GM23338 (cell line): ENCODE results near the gene ZSCAN5C. TPM values are rescaled to one million over a fixed set of nuclear protein-coding genes. Genes with fewer than 3 reads are reported as not detected.
A peak's percentile ranks its signal among the peaks of the same experiment; 100 is the strongest.

Experiments
- ATAC-seq: fragments of 200-7000 bp; cut with Tn5 transposase; 3 replicates; pipeline ENCODE4 v1.9.1; 2020
- DNase-seq: peaks from one replicate; pipeline ENCODE4 v3.0.0-alpha.2; 2015; ENCODE audit warnings: low spot score
- H2AFZ ChIP-seq: fragments of 200-600 bp; sonication (generic); 2 replicates; pipeline ENCODE4 v1.8.0; 2016; ENCODE audit warnings: antibody characterized with exemption, mild to moderate bottlenecking, moderate library complexity
- H3F3A ChIP-seq: fragments of 200-600 bp; sonication (generic); replicated peaks from 2 replicates; pipeline ENCODE4 v1.8.0; 2017; ENCODE audit warnings: antibody characterized with exemption, mixed run types, low read depth
- H3K27ac ChIP-seq: fragments of 200-600 bp; sonication (generic); 2 replicates; pipeline ENCODE4 v1.6.1; 2016; ENCODE audit warnings: low read depth
- H3K27me3 ChIP-seq: fragments of 200-600 bp; sonication (generic); 2 replicates; pipeline ENCODE4 v1.8.0; 2016; ENCODE audit warnings: mild to moderate bottlenecking, mixed run types, moderate library complexity; ENCODE audit not compliant: insufficient read depth
- H3K36me3 ChIP-seq: fragments of 200-600 bp; sonication (generic); 2 replicates; pipeline ENCODE4 v1.8.0; 2016; ENCODE audit warnings: mild to moderate bottlenecking; ENCODE audit not compliant: insufficient read depth
- H3K4me1 ChIP-seq: fragments of 200-600 bp; sonication (generic); 2 replicates; pipeline ENCODE4 v1.8.0; 2016; ENCODE audit warnings: mild to moderate bottlenecking, moderate library complexity; ENCODE audit not compliant: insufficient read depth
- H3K4me2 ChIP-seq: fragments of 200-600 bp; sonication (generic); 2 replicates; pipeline ENCODE4 v1.7.1; 2017; ENCODE audit warnings: mixed run types
- H3K4me3 ChIP-seq: fragments of 200-600 bp; sonication (generic); 2 replicates; pipeline ENCODE4 v1.6.1; 2016; ENCODE audit warnings: mixed run types
- H3K79me2 ChIP-seq: fragments of 200-600 bp; sonication (generic); replicated peaks from 2 replicates; pipeline ENCODE4 v1.8.0; 2017; ENCODE audit warnings: mild to moderate bottlenecking; ENCODE audit not compliant: insufficient read depth
- H3K9me2 ChIP-seq: fragments of 200-600 bp; sonication (generic); 2 replicates; pipeline ENCODE4 v1.8.0; 2017; ENCODE audit not compliant: insufficient read depth
- H4K20me1 ChIP-seq: fragments of 200-600 bp; sonication (generic); replicated peaks from 2 replicates; pipeline ENCODE4 v1.8.0; 2017; ENCODE audit warnings: mild to moderate bottlenecking; ENCODE audit not compliant: insufficient read depth
- H3K27ac Mint-ChIP-seq: 2 replicates; pipeline ENCODE4 v1.8.0; 2020; ENCODE audit warnings: inconsistent platforms, mild to moderate bottlenecking, moderate library complexity, mixed read lengths
- H3K27me3 Mint-ChIP-seq: 3 replicates; pipeline ENCODE4 v1.8.0; 2022; ENCODE audit warnings: low read depth, mild to moderate bottlenecking, moderate library complexity, mixed read lengths, inconsistent platforms; ENCODE audit not compliant: insufficient read depth, poor library complexity
- H3K36me3 Mint-ChIP-seq: 3 replicates; pipeline ENCODE4 v1.8.0; 2021; ENCODE audit warnings: low read depth, mild to moderate bottlenecking, inconsistent platforms, moderate library complexity, mixed read lengths
- H3K4me1 Mint-ChIP-seq: 3 replicates; pipeline ENCODE4 v1.8.0; 2020; ENCODE audit warnings: mild to moderate bottlenecking, inconsistent platforms, mixed read lengths
- H3K4me3 Mint-ChIP-seq: 3 replicates; pipeline ENCODE4 v1.8.0; 2021; ENCODE audit warnings: moderate library complexity, mild to moderate bottlenecking, inconsistent platforms, mixed read lengths
- H3K9me3 Mint-ChIP-seq: 3 replicates; pipeline ENCODE4 v1.8.0; 2020; ENCODE audit warnings: moderate library complexity, mild to moderate bottlenecking, inconsistent platforms, mixed read lengths
- CTCF ChIP-seq, 2 experiments: fragments of 200-600 bp in 1 of 2; sonication (generic) in 1 of 2; conservative IDR thresholded peaks; 2 replicates each; pipeline versions ENCODE4 v1.5.1 to v1.6.1; 2016 to 2017; ENCODE audit warnings: antibody characterized with exemption in 2 of 2, low read depth in 2 of 2, mild to moderate bottlenecking in 2 of 2, moderate library complexity in 1 of 2
- EZH2phosphoT487 ChIP-seq: fragments of 200-600 bp; sonication (generic); IDR thresholded peaks from one replicate; pipeline ENCODE4 v1.8.1; 2018; ENCODE audit warnings: antibody characterized with exemption; ENCODE audit not compliant: unreplicated experiment
- NANOG ChIP-seq: IDR thresholded peaks from 2 replicates; pipeline ENCODE4 v1.6.1; 2016; ENCODE audit warnings: antibody characterized with exemption, borderline replicate concordance
- POLR2AphosphoS5 ChIP-seq: IDR thresholded peaks from 2 replicates; pipeline ENCODE4 v1.6.1; 2016; ENCODE audit warnings: antibody characterized with exemption, low read depth
- ZNF462 ChIP-seq: fragments of 250-450 bp; sonication (Bioruptor Pico); IDR thresholded peaks from 2 replicates; pipeline ENCODE4 v1.5.0; 2020; ENCODE audit warnings: mild to moderate bottlenecking, moderate library complexity
- polyA plus RNA-seq: library from polyadenylated mRNA; unstranded; fragments of >200 nt; fragmentation: Nextera tagmentation; extraction: Ambion mirVana; gene quantifications from 2 replicates; pipeline ENCODE4 v1.2.1, GENCODE V29; 2016
- total RNA-seq: library from RNA; depleted of rRNA; stranded (reverse); fragments of >200 nt; shearing (Covaris generic); gene quantifications from 2 replicates; pipeline ENCODE4 v1.2.3, GENCODE V29; 2014

ZSCAN5C gene
- total and polyA plus RNA-seq, 2 experiments from 2014 or later = not detected

GRCh38 chr19:56163097-56163496 lies 39.0 kb upstream of the ZSCAN5C start (continued):
- TF ChIP-seq ZNF462 (CRISPR knock-in tag) = no peak
- no peak for TF ChIP-seq CTCF (conservative IDR thresholded peaks at IDR 0.05; ENCODE audit: low read depth in 2 of 2)
- no peak for TF ChIP-seq NANOG

- H3K36me3 Mint-ChIP-seq = peaks cover 2% of the 10 kb centered on the region; the same call in 1 of the 3 replicates
- H3K9me3 Mint-ChIP-seq = no peaks in the 10 kb centered on the region; the same call in 2 of the 3 replicates
- Histone ChIP-seq H3K79me2 (no peaks in the 10 kb centered on the region), H3K27me3 (no peaks in the 10 kb centered on the region), H3K9me2 (no peaks in the 10 kb centered on the region), H3F3A (no peaks in the 10 kb centered on the region), H3K36me3 (no peaks in the 10 kb centered on the region), H3K4me2 (no peak overlapping the region), H3K27ac (no peak overlapping the region), H3K4me3 (no peak overlapping the region), H3K4me1 (no peaks in the 10 kb centered on the region), H4K20me1 (no peaks in the 10 kb centered on the region; the same call in 1 of the 2 replicates), H2AFZ (no peak overlapping the region)
- peaks cover 9% of the 10 kb centered on the region for H3K27me3 Mint-ChIP-seq
- peak; percentile 52 for ATAC-seq
- no peak overlapping the region for H3K27ac Mint-ChIP-seq
- DNase-seq = peak; percentile 82
- H3K4me3 Mint-ChIP-seq = no peak overlapping the region
- H3K4me1 Mint-ChIP-seq = no peaks in the 10 kb centered on the region
- no peak for TF ChIP-seq CTCF (conservative IDR thresholded peaks at IDR 0.05; ENCODE audit: low read depth in 2 of 2)
- TF ChIP-seq POLR2AphosphoS5 = no peak
- TF ChIP-seq EZH2phosphoT487 = no peak
Measured at GRCh38 chr19:56167064-56167578, 35.0 kb upstream of the ZSCAN5C start.
